D721Med (cell line): Measurements from ENCODE around the gene CDH4.

Source experiments
- DNase-seq: peaks from one replicate; pipeline ENCODE4 v3.0.0; 2011; ENCODE audit warnings: low spot score; ENCODE audit not compliant: insufficient read length
- FAIRE-seq: peaks from 2 replicates; lab custom pipeline; 2011; peaks lifted over from hg19 to GRCh38; lab: Jason Lieb, UNC
- TF ChIP-seq, protein P1 (sequence below): IDR thresholded peaks from 2 replicates; pipeline ENCODE4 v1.5.1; 2012; ENCODE audit warnings: mild to moderate bottlenecking, control low read depth; ENCODE audit not compliant: insufficient read depth; ENCODE audit errors: missing control alignments

Gene CDH4

DNA sequence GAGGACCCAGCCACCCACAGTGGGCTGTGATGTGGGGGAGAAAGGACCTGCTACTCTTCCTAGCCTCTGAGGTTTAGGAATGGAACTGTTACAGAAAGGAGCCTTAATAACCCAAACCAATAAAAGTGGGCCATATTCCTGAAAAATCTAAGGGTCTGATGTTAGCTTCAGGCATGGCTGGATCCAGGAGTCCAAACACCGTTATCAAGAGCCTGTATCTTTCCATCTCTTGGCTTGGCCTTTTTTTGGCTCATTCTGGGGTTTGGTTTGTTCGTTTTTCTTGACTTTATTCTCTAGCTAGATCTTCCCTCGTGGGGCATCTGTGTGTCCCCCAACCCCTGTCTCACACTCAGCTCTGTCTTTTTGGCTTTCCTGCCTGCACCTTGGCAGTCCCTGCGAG, 38.7 kb downstream of the CDH4 start:
- DNase-seq (no peak), FAIRE-seq (no peak)
- TF ChIP-seq, protein P1, sequence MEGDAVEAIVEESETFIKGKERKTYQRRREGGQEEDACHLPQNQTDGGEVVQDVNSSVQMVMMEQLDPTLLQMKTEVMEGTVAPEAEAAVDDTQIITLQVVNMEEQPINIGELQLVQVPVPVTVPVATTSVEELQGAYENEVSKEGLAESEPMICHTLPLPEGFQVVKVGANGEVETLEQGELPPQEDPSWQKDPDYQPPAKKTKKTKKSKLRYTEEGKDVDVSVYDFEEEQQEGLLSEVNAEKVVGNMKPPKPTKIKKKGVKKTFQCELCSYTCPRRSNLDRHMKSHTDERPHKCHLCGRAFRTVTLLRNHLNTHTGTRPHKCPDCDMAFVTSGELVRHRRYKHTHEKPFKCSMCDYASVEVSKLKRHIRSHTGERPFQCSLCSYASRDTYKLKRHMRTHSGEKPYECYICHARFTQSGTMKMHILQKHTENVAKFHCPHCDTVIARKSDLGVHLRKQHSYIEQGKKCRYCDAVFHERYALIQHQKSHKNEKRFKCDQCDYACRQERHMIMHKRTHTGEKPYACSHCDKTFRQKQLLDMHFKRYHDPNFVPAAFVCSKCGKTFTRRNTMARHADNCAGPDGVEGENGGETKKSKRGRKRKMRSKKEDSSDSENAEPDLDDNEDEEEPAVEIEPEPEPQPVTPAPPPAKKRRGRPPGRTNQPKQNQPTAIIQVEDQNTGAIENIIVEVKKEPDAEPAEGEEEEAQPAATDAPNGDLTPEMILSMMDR, result no peak

DNA sequence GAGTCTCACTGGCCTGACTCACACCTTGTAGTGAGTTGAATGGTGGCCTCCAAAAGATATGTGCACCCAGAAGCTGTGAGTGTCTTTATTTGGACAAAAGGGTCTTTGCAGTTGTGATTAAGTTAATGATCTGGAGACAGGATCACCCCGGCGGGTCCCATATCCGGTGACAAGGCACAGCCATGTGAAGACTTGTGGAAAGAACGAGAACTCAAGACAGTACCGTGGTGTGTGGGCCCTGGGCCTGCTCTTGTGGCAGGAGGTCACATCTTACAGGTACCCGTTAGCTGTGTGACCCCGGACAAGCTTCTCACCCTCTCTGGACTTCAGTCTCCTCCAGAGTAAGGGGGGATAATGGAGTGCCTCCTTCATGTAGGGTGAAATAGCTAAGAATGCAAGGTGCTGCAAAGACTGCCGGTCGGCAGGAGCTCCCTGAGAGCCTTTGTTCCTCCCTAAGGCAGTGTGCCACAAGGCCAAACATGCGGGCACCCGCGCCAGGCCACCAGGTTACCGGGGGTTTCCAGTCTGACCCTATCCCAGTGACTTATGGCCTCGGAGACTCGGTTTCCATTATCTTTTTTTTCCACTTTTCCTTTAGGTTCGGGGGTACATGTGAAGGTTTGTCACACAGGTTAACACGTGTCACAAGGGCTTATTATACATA, 39.2 kb downstream of the CDH4 start:
- no peak for FAIRE-seq
- TF ChIP-seq, protein P1, result no peak
- DNase-seq, result no peak

DNA sequence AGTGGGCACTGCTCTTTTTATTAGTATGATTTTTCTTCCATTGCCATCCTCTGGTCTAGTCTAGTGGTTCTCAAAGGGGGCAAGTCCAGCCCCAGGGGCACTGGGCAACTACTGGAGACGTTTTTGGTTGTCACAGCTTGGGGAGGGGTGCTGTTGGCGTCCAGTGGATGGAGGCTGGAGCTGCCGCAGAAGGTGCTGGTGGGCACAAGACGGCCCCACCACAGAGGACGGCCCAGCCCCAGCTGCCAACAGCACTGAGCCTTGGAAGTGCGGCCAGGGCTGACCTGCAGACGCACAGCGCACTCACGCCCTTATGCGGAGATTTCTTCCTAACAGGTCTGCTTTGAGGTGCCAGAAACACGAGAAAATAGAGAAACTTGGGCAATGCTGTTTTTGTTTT, 40.3 kb downstream of the CDH4 start:
- FAIRE-seq, result no peak
- TF ChIP-seq, protein P1, result no peak
- no peak for DNase-seq

DNA sequence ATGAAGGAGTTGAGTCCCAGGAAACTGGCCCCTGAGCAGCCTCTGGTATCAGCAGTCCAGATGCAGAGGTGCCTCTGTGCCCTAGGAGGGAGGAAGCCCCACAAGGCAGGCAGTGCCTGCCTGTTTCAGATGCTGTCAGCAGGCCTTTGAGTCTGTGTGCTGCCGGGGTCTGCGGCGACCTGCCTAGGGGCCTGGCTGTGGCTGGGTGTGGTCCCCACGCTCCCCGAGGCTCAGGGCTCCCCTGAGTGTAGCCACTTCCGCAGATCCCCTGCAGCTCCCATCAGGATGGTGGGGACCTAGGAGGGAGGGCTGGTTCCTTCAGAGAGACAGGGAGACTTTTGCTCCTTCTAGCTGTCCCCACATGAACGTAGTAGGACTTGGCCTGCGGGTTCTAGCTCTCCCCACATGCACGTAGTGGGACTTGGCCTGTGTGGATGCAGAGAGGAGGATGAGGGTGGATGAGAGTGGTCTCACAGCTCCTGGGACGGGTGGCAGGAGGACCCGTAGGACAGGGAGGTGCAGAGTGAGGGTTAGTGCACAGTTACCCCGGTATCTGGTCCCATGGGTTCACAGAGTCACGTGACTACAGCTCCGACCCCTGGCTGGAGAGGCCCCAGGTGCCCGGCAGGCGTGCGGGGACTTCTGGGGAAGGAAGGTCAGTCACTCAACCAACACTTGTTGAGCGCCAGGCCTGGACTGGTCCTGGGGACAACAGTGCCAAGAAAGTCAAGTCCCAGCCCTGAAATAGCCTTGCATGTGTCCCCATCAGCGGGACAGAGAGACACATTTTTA, 41.0 kb downstream of the CDH4 start:
- no peak for DNase-seq
- FAIRE-seq, result no peak
- TF ChIP-seq, protein P1, result no peak

DNA sequence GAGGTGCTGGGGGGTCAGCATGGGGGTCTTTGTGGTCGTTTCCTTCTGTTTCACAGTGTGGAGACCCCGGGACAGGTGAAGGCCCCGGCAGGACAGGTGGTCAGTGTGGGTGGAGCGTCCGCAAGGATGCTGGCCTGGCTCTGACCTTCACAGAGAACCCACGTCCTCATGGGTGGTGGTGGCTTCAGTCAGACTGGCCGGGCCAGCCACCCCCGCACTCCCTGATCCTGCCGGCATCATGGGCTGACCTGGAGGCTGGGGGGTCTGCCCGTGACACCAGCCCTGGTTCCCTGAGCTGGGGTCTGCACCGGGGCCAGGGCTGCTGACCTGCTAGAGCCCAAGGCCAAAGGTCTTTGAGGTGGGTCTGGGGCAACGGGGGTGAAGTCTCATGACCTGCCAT, 41.9 kb downstream of the CDH4 start:
- TF ChIP-seq, protein P1, result no peak
- DNase-seq, result no peak
- FAIRE-seq, result no peak

DNA sequence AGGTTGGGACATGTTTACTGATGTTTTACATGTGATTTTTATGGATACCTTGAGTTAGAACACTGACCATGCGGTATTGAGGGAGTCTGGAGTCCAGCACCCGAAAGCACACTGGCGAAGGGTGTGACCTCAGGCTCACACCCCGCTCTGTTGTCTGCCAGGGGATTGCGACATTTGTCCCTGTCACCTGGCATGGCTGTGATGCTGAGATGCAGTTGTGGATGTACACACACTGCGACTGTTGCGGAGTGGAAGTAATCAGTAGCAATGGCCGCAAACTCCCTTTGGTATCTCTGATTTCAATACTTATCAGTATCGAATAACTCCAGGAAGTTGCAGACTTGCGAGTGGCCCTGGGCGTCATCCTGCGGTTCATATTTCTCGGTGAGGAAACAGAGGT, 43.2 kb downstream of the CDH4 start:
- TF ChIP-seq, protein P1, result no peak
- DNase-seq (no peak), FAIRE-seq (no peak)
